ENCODE measurements around the gene DNAJC6.

DNA sequence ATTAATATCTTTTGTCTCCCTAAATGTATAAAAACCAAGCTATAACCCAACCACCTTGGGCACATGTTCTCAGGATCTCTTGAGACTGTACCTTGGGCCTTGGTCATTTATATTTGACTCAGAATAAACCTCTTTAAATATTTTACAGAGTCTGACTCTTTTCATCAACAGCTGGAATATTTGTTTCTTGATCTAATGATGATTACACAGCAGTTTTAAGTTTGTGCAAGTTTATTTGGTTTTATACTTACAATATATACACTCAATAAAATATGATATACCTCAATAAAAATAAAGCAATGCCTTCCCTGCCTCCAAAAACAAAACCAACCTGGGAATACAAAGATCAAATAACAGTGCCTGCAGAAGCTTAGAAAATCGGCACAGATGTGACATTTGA lies 133.1 kb downstream of the DNAJC6 start:
- TF ChIP-seq POLR2A (IDR thresholded peaks at IDR 0.05): no peak
- TF ChIP-seq, protein P1, sequence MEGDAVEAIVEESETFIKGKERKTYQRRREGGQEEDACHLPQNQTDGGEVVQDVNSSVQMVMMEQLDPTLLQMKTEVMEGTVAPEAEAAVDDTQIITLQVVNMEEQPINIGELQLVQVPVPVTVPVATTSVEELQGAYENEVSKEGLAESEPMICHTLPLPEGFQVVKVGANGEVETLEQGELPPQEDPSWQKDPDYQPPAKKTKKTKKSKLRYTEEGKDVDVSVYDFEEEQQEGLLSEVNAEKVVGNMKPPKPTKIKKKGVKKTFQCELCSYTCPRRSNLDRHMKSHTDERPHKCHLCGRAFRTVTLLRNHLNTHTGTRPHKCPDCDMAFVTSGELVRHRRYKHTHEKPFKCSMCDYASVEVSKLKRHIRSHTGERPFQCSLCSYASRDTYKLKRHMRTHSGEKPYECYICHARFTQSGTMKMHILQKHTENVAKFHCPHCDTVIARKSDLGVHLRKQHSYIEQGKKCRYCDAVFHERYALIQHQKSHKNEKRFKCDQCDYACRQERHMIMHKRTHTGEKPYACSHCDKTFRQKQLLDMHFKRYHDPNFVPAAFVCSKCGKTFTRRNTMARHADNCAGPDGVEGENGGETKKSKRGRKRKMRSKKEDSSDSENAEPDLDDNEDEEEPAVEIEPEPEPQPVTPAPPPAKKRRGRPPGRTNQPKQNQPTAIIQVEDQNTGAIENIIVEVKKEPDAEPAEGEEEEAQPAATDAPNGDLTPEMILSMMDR (IDR thresholded peaks at IDR 0.05): no peak

All from thyroid gland (tissue), 4 donors.